GM12874 (cell line): ENCODE data around the gene AIFM1.

Experiments used
- TF ChIP-seq, protein P1 (sequence below): IDR thresholded peaks from 2 replicates; pipeline ENCODE4 v1.5.1; 2011; ENCODE audit warnings: low read depth, mild to moderate bottlenecking, control low read depth, low read length, moderate library complexity; ENCODE audit not compliant: insufficient read depth

The AIFM1 gene

DNA sequence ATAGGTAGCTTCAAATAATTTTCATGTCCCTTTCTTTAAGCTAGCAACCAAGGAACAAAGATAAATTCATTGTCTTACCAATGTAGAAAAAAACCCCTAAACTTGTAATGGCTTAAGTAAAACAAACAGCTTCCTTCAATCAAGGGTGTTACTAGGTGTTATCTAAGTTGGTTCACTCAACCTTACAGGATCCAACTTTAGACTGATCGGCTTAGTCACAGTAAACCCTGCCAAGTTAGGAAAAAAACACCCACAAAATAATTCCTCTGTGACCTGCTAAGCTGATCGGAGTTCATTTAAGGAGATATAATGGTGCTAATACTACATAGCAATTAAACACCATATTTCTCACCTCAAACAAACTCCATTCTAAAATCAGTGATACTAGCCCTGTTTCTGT lies 10.1 kb downstream of the AIFM1 start:
- TF ChIP-seq, protein P1, sequence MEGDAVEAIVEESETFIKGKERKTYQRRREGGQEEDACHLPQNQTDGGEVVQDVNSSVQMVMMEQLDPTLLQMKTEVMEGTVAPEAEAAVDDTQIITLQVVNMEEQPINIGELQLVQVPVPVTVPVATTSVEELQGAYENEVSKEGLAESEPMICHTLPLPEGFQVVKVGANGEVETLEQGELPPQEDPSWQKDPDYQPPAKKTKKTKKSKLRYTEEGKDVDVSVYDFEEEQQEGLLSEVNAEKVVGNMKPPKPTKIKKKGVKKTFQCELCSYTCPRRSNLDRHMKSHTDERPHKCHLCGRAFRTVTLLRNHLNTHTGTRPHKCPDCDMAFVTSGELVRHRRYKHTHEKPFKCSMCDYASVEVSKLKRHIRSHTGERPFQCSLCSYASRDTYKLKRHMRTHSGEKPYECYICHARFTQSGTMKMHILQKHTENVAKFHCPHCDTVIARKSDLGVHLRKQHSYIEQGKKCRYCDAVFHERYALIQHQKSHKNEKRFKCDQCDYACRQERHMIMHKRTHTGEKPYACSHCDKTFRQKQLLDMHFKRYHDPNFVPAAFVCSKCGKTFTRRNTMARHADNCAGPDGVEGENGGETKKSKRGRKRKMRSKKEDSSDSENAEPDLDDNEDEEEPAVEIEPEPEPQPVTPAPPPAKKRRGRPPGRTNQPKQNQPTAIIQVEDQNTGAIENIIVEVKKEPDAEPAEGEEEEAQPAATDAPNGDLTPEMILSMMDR, result no peak

GRCh38 chrX:130147631-130148030 lies 18.0 kb downstream of the AIFM1 start:
- TF ChIP-seq, protein P1, result no peak

DNA sequence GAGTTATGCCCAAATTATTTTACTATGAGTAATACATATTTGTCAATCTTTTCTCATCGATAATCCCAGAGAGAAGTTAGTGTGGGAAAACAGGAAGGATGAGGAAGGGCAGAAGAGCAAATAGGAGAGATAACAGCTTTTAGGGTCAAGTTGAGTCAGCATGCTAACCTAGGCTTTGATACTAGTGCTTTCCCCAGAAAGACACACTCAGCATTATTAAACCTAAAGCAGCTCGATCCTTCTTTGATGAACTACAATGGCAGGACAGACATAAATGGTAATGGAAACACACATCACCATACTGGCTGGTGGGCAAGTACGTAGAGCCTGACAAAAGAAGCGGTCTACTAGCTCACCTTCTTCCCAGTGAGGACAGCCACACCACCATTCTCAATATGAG lies 20.5 kb downstream of the AIFM1 start:
- TF ChIP-seq, protein P1, result no peak

- TF ChIP-seq, protein P1, result no peak
These were observed 21.1 kb downstream of the AIFM1 start for GRCh38 chrX:130144509-130144908.

GRCh38 chrX:130139474-130140201 lies 26.0 kb downstream of the AIFM1 start:
- TF ChIP-seq, protein P1, result no peak

GRCh38 chrX:130136961-130137360 lies 28.7 kb downstream of the AIFM1 start:
- TF ChIP-seq, protein P1, result no peak

GRCh38 chrX:130136496-130136895 lies 29.1 kb downstream of the AIFM1 start:
- TF ChIP-seq, protein P1, result no peak
